ENCODE results near the gene C1QTNF6.

Gene C1QTNF6

GRCh38 chr22:37139762-37140161 lies 48.3 kb downstream of the C1QTNF6 start:
- DNase-seq, result no peak

- DNase-seq, result no peak
Observed at GRCh38 chr22:37138849-37139561, 49.0 kb downstream of the C1QTNF6 start.

- no peak for DNase-seq
Observed at GRCh38 chr22:37137903-37138665, 50.0 kb downstream of the C1QTNF6 start.

- no peak for DNase-seq
Observed at GRCh38 chr22:37137131-37137530, 50.9 kb downstream of the C1QTNF6 start.

- DNase-seq, result no peak
Observed at GRCh38 chr22:37135023-37135422, 53.0 kb downstream of the C1QTNF6 start.

- DNase-seq, result no peak
Observed at GRCh38 chr22:37133304-37134018, 54.6 kb downstream of the C1QTNF6 start.

GRCh38 chr22:37132773-37133172 lies 55.3 kb downstream of the C1QTNF6 start:
- no peak for DNase-seq

Data from suppressor macrophage treated with lipopolysaccharide for 1 hour (primary cell).